GM12801 (cell line): ENCODE data around the gene STK35.

ENCODE experiments used
- CTCF ChIP-seq: IDR thresholded peaks from one replicate; pipeline ENCODE4 v1.5.1; 2011; ENCODE audit warnings: control low read depth; ENCODE audit not compliant: insufficient read length; ENCODE audit errors: extremely low read depth

The STK35 gene

GRCh38 chr20:2130062-2130591 is 28.5 kb downstream of the STK35 start:
- TF ChIP-seq CTCF, result no peak

GRCh38 chr20:2130683-2131082 is 29.1 kb downstream of the STK35 start:
- no peak for TF ChIP-seq CTCF

- TF ChIP-seq CTCF, result no peak
Observed at GRCh38 chr20:2131366-2131765, 29.7 kb downstream of the STK35 start.

GRCh38 chr20:2132461-2132901 is 30.9 kb downstream of the STK35 start:
- no peak for TF ChIP-seq CTCF

GRCh38 chr20:2133318-2134183 is 31.9 kb downstream of the STK35 start:
- no peak for TF ChIP-seq CTCF

- TF ChIP-seq CTCF, result no peak
Observed at GRCh38 chr20:2135013-2135412, 33.4 kb downstream of the STK35 start.

GRCh38 chr20:2136275-2136674 is 34.6 kb downstream of the STK35 start:
- TF ChIP-seq CTCF, result no peak
